Body of pancreas (tissue), 4 donors: ENCODE data around the gene FOXS1. TPM values are rescaled to one million over a fixed set of nuclear protein-coding genes. Genes with fewer than 3 reads are reported as not detected.

Experiments used
- ATAC-seq: fragments of 150-250 bp; one replicate; pipeline ENCODE4 v1.9.1; 2016
- DNase-seq, 4 donors: peaks; one replicate each; pipeline ENCODE4 v3.0.0-alpha.2; 2019
- H3K27ac ChIP-seq, 4 donors: fragments of 200-600 bp; sonication (generic); 1 replicate in 3 of 4; 2 replicates in 1 of 4; pipeline versions ENCODE4 v1.5.1 to v1.6.1; 2016 to 2019; ENCODE audit warnings: mild to moderate bottlenecking in 1 of 4, mixed read lengths in 1 of 4, moderate library complexity in 1 of 4
- H3K27me3 ChIP-seq, 2 donors: fragments of 200-600 bp; sonication (generic); one replicate each; pipeline ENCODE4 v1.6.0; 2016; ENCODE audit warnings: mild to moderate bottlenecking in 1 of 2
- H3K36me3 ChIP-seq, 2 donors: fragments of 200-600 bp; sonication (generic); replicated peaks in 1 of 2; 2 replicates each; pipeline ENCODE4 v1.5.1; 2016; ENCODE audit warnings: low read depth in 2 of 2; ENCODE audit not compliant: insufficient read depth in 1 of 2
- H3K4me1 ChIP-seq: fragments of 200-600 bp; sonication (generic); one replicate; pipeline ENCODE4 v1.6.0; 2016
- H3K4me3 ChIP-seq, 2 donors: fragments of 200-600 bp; sonication (generic); 1 replicate in 1 of 2; 2 replicates in 1 of 2; pipeline ENCODE4 v1.5.1; 2016 to 2019
- H3K9me3 ChIP-seq, 3 donors: fragments of 200-600 bp; sonication (generic); 1 replicate in 2 of 3; 2 replicates in 1 of 3; pipeline ENCODE4 v1.5.1; 2016
- CTCF ChIP-seq, 7 experiments: fragments of 450-650 bp in 4 of 7; fragments of 200-600 bp in 3 of 7; sonication (generic) in 3 of 7; IDR thresholded peaks; one replicate each; pipeline ENCODE4 v1.5.1; 2016 to 2019; ENCODE audit warnings: antibody characterized with exemption in 7 of 7
- POLR2A ChIP-seq, 3 donors: fragments of 450-650 bp; IDR thresholded peaks; one replicate each; pipeline ENCODE4 v1.6.1; 2016; ENCODE audit warnings: antibody characterized with exemption in 3 of 3, mild to moderate bottlenecking in 2 of 3
- WGBS, 2 donors: methylation state at CpG; one replicate each; pipeline ENCODE4 v1.1.5; 2017; 5-methylcytosine and 5-hydroxymethylcytosine counted together
- intact Hi-C: fragments of 100-400 bp; cut with DNase I; formaldehyde crosslinking; loops from one replicate; pipeline ENCODE4 v1.15.1; 2023
- total RNA-seq, 2 donors: library from RNA; depleted of rRNA; stranded (reverse); fragments of >200 nt; gene quantifications; one replicate each; pipeline ENCODE4 v1.1.0, GENCODE V29; 2016

FOXS1 gene
- total RNA-seq, 2 donors from 2014 or later, result 3.0 TPM; not detected in 1

- intact Hi-C loops, result no loop called here
- Histone ChIP-seq H3K36me3 (no peaks in the 10 kb centered on the region), H3K9me3 (no peaks in the 10 kb centered on the region), H3K4me3 (peak overlapping the region in 1 of 2 donors; percentile 49), H3K27ac (peak overlapping the region in 3 of 4 donors; percentile 56 to 84 (median 70)), H3K27me3 (no peaks in the 10 kb centered on the region), H3K4me1 (peaks cover 4% of the 10 kb centered on the region)
- DNase-seq, result peak; percentile 94 to 98 (median 97)
- ATAC-seq, result peak; percentile 98
- TF ChIP-seq CTCF (IDR thresholded peaks at IDR 0.05) (peak in 2 of 7 experiments; percentile 8 to 25), POLR2A (IDR thresholded peaks at IDR 0.05) (peak in 2 of 3 donors; percentile 70 to 74)
- WGBS, 2 donors, result 3 to 6% methylated on average over 43 to 45 of the region's 45 CpGs
Observed at GRCh38 chr20:31879143-31879987, 34.0 kb upstream of the FOXS1 start.

GRCh38 chr20:31877684-31878083 is 32.3 kb upstream of the FOXS1 start:
- H3K36me3 ChIP-seq, result no peaks in the 10 kb centered on the region
- H3K4me1 ChIP-seq, result peaks cover 4% of the 10 kb centered on the region
- TF ChIP-seq CTCF (IDR thresholded peaks at IDR 0.05) (no peak), POLR2A (IDR thresholded peaks at IDR 0.05) (no peak)
- DNase-seq, result no peak
- H3K27me3 ChIP-seq, result no peaks in the 10 kb centered on the region
- no peak overlapping the region for H3K27ac ChIP-seq
- ATAC-seq, result no peak
- intact Hi-C loops, result no loop called here
- H3K9me3 ChIP-seq, result no peaks in the 10 kb centered on the region
- H3K4me3 ChIP-seq, result no peak overlapping the region

- DNase-seq, result no peak
- H3K9me3 ChIP-seq, result no peaks in the 10 kb centered on the region
- peaks cover 10% of the 10 kb centered on the region for H3K4me1 ChIP-seq
- H3K27ac ChIP-seq, result no peak overlapping the region
- WGBS, 2 donors, result 63 to 75% methylated on average over 2 of the region's 2 CpGs
- intact Hi-C loops, result no loop called here
- H3K27me3 ChIP-seq, result no peaks in the 10 kb centered on the region
- no peak overlapping the region for H3K4me3 ChIP-seq
- TF ChIP-seq CTCF (IDR thresholded peaks at IDR 0.05) (no peak), POLR2A (IDR thresholded peaks at IDR 0.05) (no peak)
- no peak for ATAC-seq
- no peaks in the 10 kb centered on the region for H3K36me3 ChIP-seq
Observed at GRCh38 chr20:31875671-31876070, 30.3 kb upstream of the FOXS1 start.

- Histone ChIP-seq H3K9me3 (no peaks in the 10 kb centered on the region), H3K36me3 (no peaks in the 10 kb centered on the region), H3K27ac (no peak overlapping the region), H3K27me3 (no peaks in the 10 kb centered on the region), H3K4me1 (peaks cover 16% of the 10 kb centered on the region), H3K4me3 (no peak overlapping the region)
- intact Hi-C loops, result no loop called here
- TF ChIP-seq CTCF (IDR thresholded peaks at IDR 0.05) (no peak), POLR2A (IDR thresholded peaks at IDR 0.05) (no peak)
- ATAC-seq (no peak), DNase-seq (no peak)
- WGBS, 2 donors, result 82 to 83% methylated on average over 6 of the region's 6 CpGs
Observed at GRCh38 chr20:31872406-31872805, 27.0 kb upstream of the FOXS1 start.

- ATAC-seq, result no peak
- H3K9me3 ChIP-seq, result no peaks in the 10 kb centered on the region
- DNase-seq, result no peak
- peaks cover 16% of the 10 kb centered on the region for H3K4me1 ChIP-seq
- H3K27ac ChIP-seq, result no peak overlapping the region
- intact Hi-C loops, result no loop called here
- WGBS, 2 donors, result 85 to 100% methylated on average over 1 of the region's 1 CpG
- no peaks in the 10 kb centered on the region for H3K27me3 ChIP-seq
- H3K36me3 ChIP-seq, result no peaks in the 10 kb centered on the region
- no peak for TF ChIP-seq POLR2A (IDR thresholded peaks at IDR 0.05)
- TF ChIP-seq CTCF (IDR thresholded peaks at IDR 0.05), result no peak
- no peak overlapping the region for H3K4me3 ChIP-seq
Observed at GRCh38 chr20:31871618-31871954, 26.2 kb upstream of the FOXS1 start.
